Stimulated activated CD4-positive, alpha-beta T cell treated with anti-CD3 and anti-CD28 coated beads, TNF-alpha, amount 100 ng/mL, for 4 hours (primary cell): ENCODE results near the gene PSMD2.
"Not testable (repeated sequence)": the region's sequence is repeated elsewhere in the genome, so short reads cannot be mapped to it uniquely, and the experiment has no call there.

ENCODE experiments used
- DNase-seq, 3 experiments: peaks; one replicate each; pipeline ENCODE4 v3.0.0-alpha.2; 2020; ENCODE audit warnings: low read depth in 3 of 3

The PSMD2 gene

GRCh38 chr3:184298759-184299487 is at the start of gene PSMD2:
Gene PSMD2, plus strand, starts transcription at chr3:184299241. Its CDS starts 26 bp downstream, at chr3:184299267.
- peak; percentile 97 to 98 (median 98) for DNase-seq

- peak; percentile 89 to 91 (median 91) for DNase-seq
Observed at GRCh38 chr3:184249412-184250166, 49.5 kb upstream of the PSMD2 start, which contains the start of gene EEF1AKMT4. Gene EEF1AKMT4, plus strand, starts transcription at chr3:184249672. Its CDS starts 23 bp downstream, at chr3:184249695.

GRCh38 chr3:184250167-184250828 is 48.7 kb upstream of the PSMD2 start:
- DNase-seq, result peak; percentile 79 to 81 (median 80)

GRCh38 chr3:184255291-184256039 is 43.6 kb upstream of the PSMD2 start:
- no peak for DNase-seq

GRCh38 chr3:184257083-184257915 is 41.7 kb upstream of the PSMD2 start:
- no peak for DNase-seq

- no peak for DNase-seq
Observed at GRCh38 chr3:184258926-184259325, 40.1 kb upstream of the PSMD2 start.

- no peak for DNase-seq
Observed at GRCh38 chr3:184259396-184259877, 39.6 kb upstream of the PSMD2 start.

- DNase-seq, result no peak
Observed at GRCh38 chr3:184259878-184260723, 38.9 kb upstream of the PSMD2 start.

GRCh38 chr3:184260724-184261269 is 38.2 kb upstream of the PSMD2 start:
- no peak for DNase-seq

- DNase-seq, result peak in 1 of 3 experiments; percentile 44
Observed at GRCh38 chr3:184261270-184261853, 37.7 kb upstream of the PSMD2 start, which contains the start of gene CAMK2N2. Gene CAMK2N2, minus strand, starts transcription at chr3:184261553. Its CDS starts 268 bp downstream, at chr3:184261285.

- no peak for DNase-seq
Observed at GRCh38 chr3:184261854-184262763, 36.9 kb upstream of the PSMD2 start.

GRCh38 chr3:184262764-184263179 is 36.3 kb upstream of the PSMD2 start:
- DNase-seq, result no peak

- not testable (repeated sequence) for DNase-seq
Observed at GRCh38 chr3:184267249-184267648, 31.8 kb upstream of the PSMD2 start.

GRCh38 chr3:184272269-184272668 is 26.8 kb upstream of the PSMD2 start:
- DNase-seq, result no peak

- DNase-seq, result no peak
Observed at GRCh38 chr3:184275381-184275701, 23.7 kb upstream of the PSMD2 start.

- no peak for DNase-seq
Observed at GRCh38 chr3:184275961-184276910, 22.8 kb upstream of the PSMD2 start, which contains the start of gene ECE2. Gene ECE2, plus strand, starts transcription at chr3:184276022. Its CDS starts 132 bp downstream, at chr3:184276154.

- DNase-seq, result no peak
Observed at GRCh38 chr3:184277366-184277765, 21.7 kb upstream of the PSMD2 start.
